Naive thymus-derived CD4-positive, alpha-beta T cell (primary cell): Measurements from ENCODE around the gene NUP188. TPM values are rescaled to one million over a fixed set of nuclear protein-coding genes. Genes with fewer than 3 reads are reported as not detected.
A peak's percentile ranks its signal among the peaks of the same experiment; 100 is the strongest.

Experiments
- ATAC-seq: fragments of 150-1000 bp; cut with Tn5 transposase; 2 replicates; pipeline ENCODE4 v1.10.0; 2021; ENCODE audit warnings: mild to moderate bottlenecking, moderate library complexity
- CTCF ChIA-PET: fragments of 350-600 bp; sonication (Branson Sonifier 250); formaldehyde crosslinking; loops from one replicate; lab custom pipeline; 2021; ENCODE audit warnings: antibody characterized with exemption; lab: Charles Lee
- POLR2A ChIA-PET: fragments of 350-600 bp; sonication (Branson Sonifier 250); formaldehyde crosslinking; loops from one replicate; lab custom pipeline; 2021; ENCODE audit warnings: antibody characterized with exemption, inconsistent platforms; lab: Charles Lee
- DNase-seq, 9 donors: peaks; one replicate each; pipeline versions ENCODE4 v3.0.0 to v3.0.0-alpha.2; 2020 to 2022; ENCODE audit warnings: mixed read lengths in 1 of 9
- H3K27ac ChIP-seq: one replicate; pipeline ENCODE4 v1.7.0; 2013; ENCODE audit warnings: mild to moderate bottlenecking, low read depth, low read length, moderate library complexity
- H3K27me3 ChIP-seq, 2 donors: one replicate each; pipeline ENCODE4 v1.7.0; 2013; ENCODE audit warnings: low read length in 2 of 2, mild to moderate bottlenecking in 2 of 2, moderate library complexity in 2 of 2; ENCODE audit not compliant: control insufficient read depth in 2 of 2, insufficient read depth in 2 of 2
- H3K36me3 ChIP-seq, 3 experiments: 1 replicate in 2 of 3; 2 replicates in 1 of 3; pipeline ENCODE4 v1.7.0; 2013; ENCODE audit warnings: low read length in 3 of 3, mild to moderate bottlenecking in 3 of 3, moderate library complexity in 1 of 3; ENCODE audit not compliant: insufficient read depth in 3 of 3, control insufficient read depth in 2 of 3
- H3K4me1 ChIP-seq, 2 donors: one replicate each; pipeline ENCODE4 v1.7.0; 2013; ENCODE audit warnings: low read length in 2 of 2, mild to moderate bottlenecking in 2 of 2, moderate library complexity in 1 of 2; ENCODE audit not compliant: control insufficient read depth in 2 of 2, insufficient read depth in 2 of 2
- H3K4me3 ChIP-seq: 2 replicates; pipeline ENCODE4 v1.7.0; 2013; ENCODE audit warnings: mild to moderate bottlenecking, low read length
- H3K9me3 ChIP-seq, 3 experiments: 1 replicate in 2 of 3; 2 replicates in 1 of 3; pipeline ENCODE4 v1.7.0; 2013; ENCODE audit warnings: low read length in 3 of 3; ENCODE audit not compliant: control insufficient read depth in 2 of 3
- H3K27ac Mint-ChIP-seq, 9 donors: one replicate each; pipeline ENCODE4 v1.8.0; 2020 to 2022; ENCODE audit warnings: mixed read lengths in 9 of 9, mild to moderate bottlenecking in 8 of 9, moderate library complexity in 5 of 9, inconsistent platforms in 2 of 9
- H3K27me3 Mint-ChIP-seq, 5 donors: one replicate each; pipeline ENCODE4 v1.8.0; 2021 to 2022; ENCODE audit warnings: mixed read lengths in 5 of 5, mild to moderate bottlenecking in 1 of 5
- H3K36me3 Mint-ChIP-seq, 5 donors: one replicate each; pipeline ENCODE4 v1.8.0; 2020 to 2022; ENCODE audit warnings: mixed read lengths in 5 of 5, mild to moderate bottlenecking in 3 of 5, inconsistent platforms in 1 of 5
- H3K4me1 Mint-ChIP-seq, 7 donors: one replicate each; pipeline ENCODE4 v1.8.0; 2020 to 2022; ENCODE audit warnings: mixed read lengths in 7 of 7, mild to moderate bottlenecking in 3 of 7, inconsistent platforms in 1 of 7
- H3K4me3 Mint-ChIP-seq, 10 donors: one replicate each; pipeline ENCODE4 v1.8.0; 2020 to 2022; ENCODE audit warnings: mild to moderate bottlenecking in 10 of 10, mixed read lengths in 10 of 10, moderate library complexity in 6 of 10, inconsistent platforms in 2 of 10
- H3K9me3 Mint-ChIP-seq, 11 donors: one replicate each; pipeline ENCODE4 v1.8.0; 2020 to 2022; ENCODE audit warnings: mixed read lengths in 11 of 11, mild to moderate bottlenecking in 4 of 11, inconsistent platforms in 1 of 11, moderate library complexity in 1 of 11
- intact Hi-C, 2 donors: fragments of 100-400 bp; cut with micrococcal nuclease; formaldehyde crosslinking; loops; one replicate each; pipeline ENCODE4 v1.15.1; 2023
- polyA plus RNA-seq, 2 donors: library from polyadenylated mRNA; unstranded; fragments of 300-500 nt; fragmentation: Illumina TruSeq; gene quantifications; one replicate each; pipeline ENCODE4 v1.2.3, GENCODE V29; 2021
- total RNA-seq, 6 experiments: library from RNA in 5 of 6; stranded (reverse) in 5 of 6; gene quantifications; 1 replicate in 5 of 6; 2 replicates in 1 of 6; pipeline ENCODE4 v1.2.3 and lab custom pipeline; 2021 to 2026

Gene NUP188
- total and polyA plus RNA-seq, 7 experiments from 2014 or later: 24.8 to 98.7 (median 62.1) TPM

- Mint-ChIP-seq H3K9me3 (no peaks in the 10 kb centered on the region), H3K4me1 (peaks cover 40 to 84% (median 73%) of the 10 kb centered on the region in 7 donors), H3K27ac (peak overlapping the region; percentile 85 to 98 (median 96)), H3K36me3 (peaks cover 4 to 23% (median 9%) of the 10 kb centered on the region in 5 donors), H3K4me3 (peak overlapping the region in 4 of 10 donors; percentile 7 to 83 (median 60)), H3K27me3 (no peaks in the 10 kb centered on the region)
- DNase-seq (no peak), ATAC-seq (no peak)
- CTCF ChIA-PET: interaction anchor here (0.7 to 1.4 kb wide), 4 partner anchors 19 to 919 kb away, joined by 3 to 8 read pairs (median 4); partner anchors contain the start of genes KYAT1 and LRRC8A
- H3K27ac ChIP-seq: peak overlapping the region; percentile 89
- H3K27me3 ChIP-seq: no peaks in the 10 kb centered on the region
- H3K9me3 ChIP-seq: no peaks in the 10 kb centered on the region
- peak overlapping the region; percentile 44 for H3K4me3 ChIP-seq
- POLR2A ChIA-PET: interaction anchor here (0.6 to 3.7 kb wide), 9 partner anchors 10 to 584 kb away, joined by 3 to 48 read pairs (median 7); partner anchors contain the start of genes ENDOG, KYAT1, LRRC8A and PHYHD1
- peaks cover 0 to 5% (median 0%) of the 10 kb centered on the region in 3 experiments for H3K36me3 ChIP-seq
- intact Hi-C loops: loop anchor here (5.0 kb wide), 3 partner anchors 136 to 349 kb away; partner anchors contain the start of genes MIGA2 (in 1 of the 2), SET (in 1 of the 2) and SPTAN1 (in 1 of the 2)
- peaks cover 65 to 73% of the 10 kb centered on the region in 2 donors for H3K4me1 ChIP-seq
Observed at GRCh38 chr9:128901379-128901778, 46.1 kb upstream of the NUP188 start.

- peaks cover 65 to 72% of the 10 kb centered on the region in 2 donors for H3K4me1 ChIP-seq
- intact Hi-C loops: loop anchor here (1.0 to 5.0 kb wide), 12 partner anchors 9 to 531 kb away; partner anchors contain the start of genes DOLK (in 2 of the 2), LRRC8A (in 2 of the 2), MIGA2 (in 2 of the 2) and NUP188 (in 2 of the 2)
- DNase-seq (no peak), ATAC-seq (peak; percentile 8)
- CTCF ChIA-PET: interaction anchor here (0.7 to 1.4 kb wide), 4 partner anchors 19 to 919 kb away, joined by 3 to 8 read pairs (median 4); partner anchors contain the start of genes KYAT1 and LRRC8A
- Mint-ChIP-seq H3K27me3 (no peaks in the 10 kb centered on the region), H3K27ac (peak overlapping the region; percentile 85 to 98 (median 96)), H3K4me1 (peaks cover 36 to 84% (median 73%) of the 10 kb centered on the region in 7 donors), H3K9me3 (no peaks in the 10 kb centered on the region), H3K4me3 (peak overlapping the region; percentile 76 to 87 (median 84)), H3K36me3 (peaks cover 3 to 22% (median 8%) of the 10 kb centered on the region in 5 donors)
- H3K27ac ChIP-seq: peak overlapping the region; percentile 89
- H3K36me3 ChIP-seq: peaks cover 0 to 6% (median 0%) of the 10 kb centered on the region in 3 experiments
- H3K4me3 ChIP-seq: peak overlapping the region; percentile 44
- POLR2A ChIA-PET: interaction anchor here (0.5 to 3.7 kb wide), 10 partner anchors 11 to 874 kb away, joined by 3 to 48 read pairs (median 5); partner anchors contain the start of genes ENDOG, KYAT1, LRRC8A and PHYHD1
- H3K9me3 ChIP-seq: no peaks in the 10 kb centered on the region
- H3K27me3 ChIP-seq: no peaks in the 10 kb centered on the region
Observed at GRCh38 chr9:128901822-128902221, 45.7 kb upstream of the NUP188 start.

DNA sequence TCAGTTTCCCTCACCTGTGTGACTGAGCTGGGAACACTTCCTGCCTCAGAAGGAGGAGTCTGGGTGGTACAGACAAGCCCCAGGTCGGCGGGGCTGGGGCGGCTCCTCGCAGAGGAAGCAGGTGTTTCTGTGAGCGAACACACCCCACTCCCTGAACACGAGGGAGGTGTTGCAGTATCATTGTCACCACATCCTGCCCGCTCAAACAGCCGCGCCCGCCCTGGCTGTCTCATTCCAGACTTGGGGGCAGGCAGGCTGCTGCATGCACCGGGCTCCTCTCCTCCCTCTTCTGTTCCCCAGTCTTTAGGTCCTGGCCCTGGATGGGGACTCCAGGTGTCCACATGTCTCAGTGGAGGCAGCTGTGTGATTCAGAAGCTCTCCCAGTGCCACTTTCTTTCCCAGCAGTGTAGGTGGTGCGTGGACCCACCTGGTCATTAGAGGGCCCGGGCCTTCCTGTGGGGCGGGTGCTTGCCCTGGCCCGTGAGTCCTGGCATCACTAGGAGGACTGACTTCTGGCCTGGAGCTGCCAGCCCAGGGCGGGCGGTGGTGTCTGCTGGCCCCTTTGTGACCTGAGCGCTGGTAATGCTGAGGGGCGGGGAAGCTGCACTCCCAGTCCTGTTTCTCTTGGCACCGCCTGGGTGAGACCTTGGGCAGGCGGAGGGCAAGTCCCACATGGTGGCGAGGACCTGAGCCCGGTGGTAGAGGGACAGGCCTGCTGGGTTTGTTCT, 45.0 kb upstream of the NUP188 start:
- H3K4me3 Mint-ChIP-seq: peak overlapping the region; percentile 76 to 87 (median 84)

GRCh38 chr9:128903079-128903461, 44.4 kb upstream of the NUP188 start:
- H3K27me3 Mint-ChIP-seq: no peaks in the 10 kb centered on the region
- H3K36me3 Mint-ChIP-seq: peaks cover 5 to 23% (median 13%) of the 10 kb centered on the region in 5 donors
- ChIA-PET CTCF (interaction anchor here (1.2 kb wide), 1 partner anchor 22 kb away, joined by 3 read pairs; no protein-coding TSS in a partner anchor), POLR2A (interaction anchor here (0.6 to 3.7 kb wide), 13 partner anchors 10 to 535 kb away, joined by 3 to 48 read pairs (median 4); partner anchors contain the start of genes KYAT1, LRRC8A and PHYHD1)
- Histone ChIP-seq H3K4me3 (peak overlapping the region; percentile 55), H3K36me3 (peaks cover 6 to 13% (median 7%) of the 10 kb centered on the region in 3 experiments), H3K4me1 (peaks cover 59% of the 10 kb centered on the region in 2 donors), H3K27me3 (no peaks in the 10 kb centered on the region), H3K27ac (peak overlapping the region; percentile 89), H3K9me3 (no peaks in the 10 kb centered on the region)
- peaks cover 29 to 84% (median 68%) of the 10 kb centered on the region in 7 donors for H3K4me1 Mint-ChIP-seq
- intact Hi-C loops: loop anchor here (2.0 to 5.0 kb wide), 4 partner anchors 44 to 351 kb away; partner anchors contain the start of genes DOLK (in 1 of the 2), MIGA2 (in 1 of the 2), NUP188 (in 1 of the 2) and SET (in 1 of the 2)
- peak overlapping the region; percentile 85 to 98 (median 96) for H3K27ac Mint-ChIP-seq
- peak overlapping the region; percentile 76 to 87 (median 84) for H3K4me3 Mint-ChIP-seq
- peak in 1 of 9 donors; percentile 23 for DNase-seq
- ATAC-seq: no peak
- no peaks in the 10 kb centered on the region for H3K9me3 Mint-ChIP-seq

More for the DNA sequence above, 45.0 kb upstream of the NUP188 start:
- H3K9me3 Mint-ChIP-seq: no peaks in the 10 kb centered on the region
- Histone ChIP-seq H3K27me3 (no peaks in the 10 kb centered on the region), H3K27ac (peak overlapping the region; percentile 89), H3K4me3 (peak overlapping the region; percentile 55), H3K4me1 (peaks cover 64 to 65% of the 10 kb centered on the region in 2 donors), H3K9me3 (no peaks in the 10 kb centered on the region), H3K36me3 (peaks cover under 1 to 8% (median 1%) of the 10 kb centered on the region in 3 experiments)
- H3K27ac Mint-ChIP-seq: peak overlapping the region; percentile 85 to 98 (median 96)
- DNase-seq (peak; percentile 61 to 93 (median 90)), ATAC-seq (peak; percentile 95)
- H3K4me1 Mint-ChIP-seq: peaks cover 32 to 84% (median 73%) of the 10 kb centered on the region in 7 donors
- H3K36me3 Mint-ChIP-seq: peaks cover 4 to 22% (median 7%) of the 10 kb centered on the region in 5 donors
- ChIA-PET CTCF (interaction anchor here (1.4 kb wide), 3 partner anchors 20 to 38 kb away, joined by 3 to 5 read pairs (median 4); partner anchors contain the start of genes KYAT1 and LRRC8A), POLR2A (interaction anchor here (0.5 to 3.7 kb wide), 16 partner anchors 10 to 875 kb away, joined by 3 to 48 read pairs (median 4); partner anchors contain the start of genes ENDOG, KYAT1, LRRC8A and PHYHD1)
- no peaks in the 10 kb centered on the region for H3K27me3 Mint-ChIP-seq
- intact Hi-C loops: loop anchor here (1.0 to 5.0 kb wide), 12 partner anchors 9 to 531 kb away; partner anchors contain the start of genes DOLK (in 2 of the 2), LRRC8A (in 2 of the 2), MIGA2 (in 2 of the 2) and NUP188 (in 2 of the 2)

- H3K27me3 ChIP-seq: no peaks in the 10 kb centered on the region
- H3K4me1 Mint-ChIP-seq: peaks cover 24 to 79% (median 63%) of the 10 kb centered on the region in 7 donors
- H3K27ac Mint-ChIP-seq: peak overlapping the region; percentile 85 to 98 (median 96)
- ChIA-PET POLR2A (interaction anchor here (0.6 to 3.7 kb wide), 7 partner anchors 13 to 536 kb away, joined by 3 to 48 read pairs (median 5); no protein-coding TSS in a partner anchor), CTCF (interaction anchor here (1.2 kb wide), 1 partner anchor 21 kb away, joined by 3 read pairs; no protein-coding TSS in a partner anchor)
- peaks cover 9 to 24% (median 16%) of the 10 kb centered on the region in 5 donors for H3K36me3 Mint-ChIP-seq
- H3K9me3 Mint-ChIP-seq: no peaks in the 10 kb centered on the region
- DNase-seq (no peak), ATAC-seq (no peak)
- no peaks in the 10 kb centered on the region for H3K27me3 Mint-ChIP-seq
- no peaks in the 10 kb centered on the region for H3K9me3 ChIP-seq
- H3K4me1 ChIP-seq: peaks cover 49 to 53% of the 10 kb centered on the region in 2 donors
- intact Hi-C loops: loop anchor here (2.0 to 5.0 kb wide), 4 partner anchors 43 to 352 kb away; partner anchors contain the start of genes DOLK (in 1 of the 2), MIGA2 (in 1 of the 2), NUP188 (in 1 of the 2) and SET (in 1 of the 2)
- H3K27ac ChIP-seq: peak overlapping the region; percentile 89
- no peak overlapping the region for H3K4me3 ChIP-seq
- peak overlapping the region in 9 of 10 donors; percentile 12 to 84 (median 32) for H3K4me3 Mint-ChIP-seq
- peaks cover 10 to 23% (median 17%) of the 10 kb centered on the region in 3 experiments for H3K36me3 ChIP-seq
Observed at GRCh38 chr9:128903871-128904620, 43.5 kb upstream of the NUP188 start.
